Activated naive CD4-positive, alpha-beta T cell treated with anti-CD3 and anti-CD28 coated beads, Interleukin-2, amount 10 ng/mL, durations not matched to agents 7 days and 5 days (primary cell): ENCODE measurements around the gene EGFLAM.
A peak's percentile ranks its signal among the peaks of the same experiment; 100 is the strongest.

Experiments used
- CTCF ChIA-PET: fragments of 350-600 bp; sonication (Branson Sonifier 250); formaldehyde crosslinking; loops from one replicate; lab custom pipeline; 2021; ENCODE audit warnings: antibody characterized with exemption; lab: Charles Lee
- DNase-seq: peaks from one replicate; pipeline ENCODE4 v3.0.0-alpha.2; 2020
- H3K27ac Mint-ChIP-seq: one replicate; pipeline ENCODE4 v1.8.0; 2021; ENCODE audit warnings: mild to moderate bottlenecking, moderate library complexity, mixed read lengths
- H3K27me3 Mint-ChIP-seq: one replicate; pipeline ENCODE4 v1.8.0; 2021; ENCODE audit warnings: mild to moderate bottlenecking, mixed read lengths
- H3K36me3 Mint-ChIP-seq: one replicate; pipeline ENCODE4 v1.8.0; 2021; ENCODE audit warnings: mixed read lengths
- H3K4me1 Mint-ChIP-seq: one replicate; pipeline ENCODE4 v1.8.0; 2021; ENCODE audit warnings: mixed read lengths
- H3K4me3 Mint-ChIP-seq: one replicate; pipeline ENCODE4 v1.8.0; 2021; ENCODE audit warnings: mild to moderate bottlenecking, moderate library complexity, mixed read lengths
- H3K9me3 Mint-ChIP-seq: one replicate; pipeline ENCODE4 v1.8.0; 2021; ENCODE audit warnings: mixed read lengths

EGFLAM gene

DNA sequence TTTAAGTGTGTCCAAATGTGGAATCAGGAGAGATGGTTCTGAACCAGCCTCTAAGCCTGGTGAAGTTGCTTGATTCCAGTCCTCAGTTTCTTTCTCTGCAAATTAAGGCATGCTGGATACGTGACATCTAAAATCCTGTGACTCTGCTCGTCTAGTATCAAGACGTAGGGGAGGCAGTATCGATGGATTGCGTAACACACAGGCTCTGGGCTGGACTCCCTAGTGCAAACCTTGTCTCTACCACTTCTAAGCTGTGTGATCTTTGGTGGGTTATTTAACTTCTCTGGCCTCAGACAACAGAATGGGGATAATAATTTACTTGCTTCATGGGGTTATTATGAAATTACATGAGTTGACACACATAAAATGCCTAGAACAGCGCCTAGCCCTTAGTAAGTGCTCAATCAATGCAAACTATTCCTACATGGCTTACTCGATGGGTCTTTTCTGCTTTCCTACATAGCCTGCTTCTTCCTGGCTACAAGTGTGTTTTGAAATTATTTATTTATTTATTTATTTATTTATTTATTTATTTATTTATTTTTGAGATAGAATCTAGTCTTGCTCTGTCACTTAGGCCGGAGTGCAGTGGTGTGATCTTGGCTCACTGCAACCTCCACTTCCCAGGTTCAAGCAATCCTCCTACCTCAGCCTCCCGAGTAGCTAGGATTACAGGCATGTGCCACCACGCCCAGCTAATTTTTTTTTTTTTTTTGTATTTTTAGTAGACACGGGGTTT lies 102.1 kb downstream of the EGFLAM start:
- CTCF ChIA-PET = no interaction called here
- Mint-ChIP-seq H3K27me3 (peaks cover 6% of the 10 kb centered on the region), H3K4me1 (peaks cover 2% of the 10 kb centered on the region), H3K36me3 (no peaks in the 10 kb centered on the region), H3K4me3 (no peak overlapping the region), H3K27ac (no peak overlapping the region), H3K9me3 (no peaks in the 10 kb centered on the region)
- no peak for DNase-seq

DNA sequence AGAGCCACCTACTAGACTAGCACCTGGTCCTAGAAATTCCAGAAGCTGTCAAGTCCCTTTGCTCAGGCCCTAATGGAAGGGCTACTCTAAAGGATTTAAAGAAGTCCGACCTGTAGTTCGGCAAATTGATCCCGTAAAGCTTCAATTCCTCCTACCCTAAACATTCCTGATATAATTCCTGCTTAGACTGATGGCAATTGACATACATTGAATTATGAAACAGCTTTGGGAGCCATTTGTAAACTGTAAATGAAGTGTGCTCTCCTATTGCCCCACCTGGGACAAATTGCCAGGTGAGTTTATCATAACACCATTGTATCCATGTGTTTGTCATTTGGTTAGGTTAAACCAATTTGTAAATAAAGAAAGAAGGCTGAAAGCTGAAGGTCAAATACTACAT lies 104.4 kb downstream of the EGFLAM start:
- no peak overlapping the region for H3K27ac Mint-ChIP-seq
- no peaks in the 10 kb centered on the region for H3K36me3 Mint-ChIP-seq
- H3K4me1 Mint-ChIP-seq = peaks cover 9% of the 10 kb centered on the region
- DNase-seq = no peak
- CTCF ChIA-PET = no interaction called here
- no peak overlapping the region for H3K4me3 Mint-ChIP-seq
- peaks cover 11% of the 10 kb centered on the region for H3K27me3 Mint-ChIP-seq
- H3K9me3 Mint-ChIP-seq = no peaks in the 10 kb centered on the region

- no peaks in the 10 kb centered on the region for H3K36me3 Mint-ChIP-seq
- H3K27ac Mint-ChIP-seq = no peak overlapping the region
- no peaks in the 10 kb centered on the region for H3K9me3 Mint-ChIP-seq
- no peak overlapping the region for H3K4me3 Mint-ChIP-seq
- H3K27me3 Mint-ChIP-seq = peaks cover 11% of the 10 kb centered on the region
- DNase-seq = no peak
- H3K4me1 Mint-ChIP-seq = peaks cover 21% of the 10 kb centered on the region
- CTCF ChIA-PET = interaction anchor here (1.1 to 1.9 kb wide), 2 partner anchors 18 to 77 kb away, joined by 5 to 9 read pairs; no protein-coding TSS in a partner anchor
These were observed 106.5 kb downstream of the EGFLAM start for GRCh38 chr5:38364825-38365224.

DNA sequence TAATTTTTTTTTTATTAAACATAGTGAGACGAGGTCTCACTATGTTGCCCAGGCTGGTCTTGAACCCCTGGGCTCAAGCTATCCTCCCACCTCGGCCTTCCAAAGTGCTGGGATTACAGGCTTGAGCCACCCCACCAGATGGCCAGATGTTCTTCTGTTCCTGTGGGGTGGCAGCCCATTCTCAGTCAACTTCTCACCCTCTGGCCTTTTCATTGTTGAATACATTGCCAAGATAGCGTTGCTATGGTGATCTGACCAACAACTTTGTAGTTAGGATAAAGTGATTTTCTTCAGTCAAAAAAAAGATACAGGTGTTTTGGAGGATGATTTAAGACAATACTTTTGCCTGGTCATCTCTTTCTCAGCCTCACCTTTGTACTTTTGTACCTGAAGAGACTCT lies 109.1 kb downstream of the EGFLAM start:
- peaks cover 11% of the 10 kb centered on the region for H3K27me3 Mint-ChIP-seq
- no peak for DNase-seq
- H3K4me3 Mint-ChIP-seq = no peak overlapping the region
- no peaks in the 10 kb centered on the region for H3K36me3 Mint-ChIP-seq
- no peak overlapping the region for H3K27ac Mint-ChIP-seq
- H3K9me3 Mint-ChIP-seq = no peaks in the 10 kb centered on the region
- peaks cover 21% of the 10 kb centered on the region for H3K4me1 Mint-ChIP-seq
- CTCF ChIA-PET = no interaction called here

DNA sequence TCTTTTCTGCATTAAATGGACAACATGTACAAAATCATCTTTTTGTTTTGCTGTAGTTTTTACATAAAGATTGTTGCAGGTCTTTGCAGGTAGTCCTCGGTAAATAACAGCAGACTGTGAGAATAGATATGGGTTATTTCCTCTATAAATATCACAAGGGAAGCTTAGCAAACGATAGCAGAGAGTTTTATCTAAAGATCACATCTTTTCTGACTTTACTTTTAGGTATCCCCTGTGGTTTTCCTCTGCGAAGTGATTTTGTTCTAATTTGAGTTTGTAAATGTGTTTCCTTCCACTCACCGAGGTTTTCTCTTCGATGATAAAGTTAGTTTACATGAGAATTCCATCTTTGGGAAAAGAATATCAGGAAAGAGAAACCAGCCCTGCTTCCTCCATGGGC lies 109.6 kb downstream of the EGFLAM start:
- Mint-ChIP-seq H3K4me1 (peaks cover 21% of the 10 kb centered on the region), H3K4me3 (peak overlapping the region; percentile 49)

DNA sequence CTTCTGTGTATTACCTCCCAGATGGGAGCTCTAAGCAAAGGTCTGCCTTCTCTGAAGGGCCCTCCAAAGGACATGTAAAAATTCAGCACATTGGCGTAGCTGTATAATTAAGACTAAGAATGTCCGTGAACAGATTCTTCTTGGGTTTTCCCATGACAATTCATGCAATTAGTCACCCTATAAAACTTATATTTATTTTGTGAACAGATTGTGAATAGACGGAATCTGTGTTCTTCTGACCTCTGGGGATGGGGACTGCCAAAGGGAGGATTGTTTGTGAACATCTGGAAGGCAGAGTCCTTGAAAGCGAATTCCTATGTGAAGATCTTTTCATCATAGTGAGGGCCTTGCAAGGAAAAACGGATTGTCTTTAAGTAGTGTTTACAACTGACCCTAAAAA lies 111.3 kb downstream of the EGFLAM start:
- Mint-ChIP-seq H3K27ac (no peak overlapping the region), H3K36me3 (no peaks in the 10 kb centered on the region), H3K4me3 (no peak overlapping the region), H3K4me1 (peaks cover 22% of the 10 kb centered on the region), H3K27me3 (peaks cover 5% of the 10 kb centered on the region), H3K9me3 (no peaks in the 10 kb centered on the region)
- CTCF ChIA-PET = no interaction called here
- DNase-seq = no peak

More for the DNA sequence above, 109.6 kb downstream of the EGFLAM start:
- H3K27me3 Mint-ChIP-seq = peaks cover 11% of the 10 kb centered on the region
- DNase-seq = no peak
- CTCF ChIA-PET = no interaction called here
- no peaks in the 10 kb centered on the region for H3K36me3 Mint-ChIP-seq
- no peaks in the 10 kb centered on the region for H3K9me3 Mint-ChIP-seq
- no peak overlapping the region for H3K27ac Mint-ChIP-seq

- H3K27ac Mint-ChIP-seq = no peak overlapping the region
- peaks cover 5% of the 10 kb centered on the region for H3K27me3 Mint-ChIP-seq
- H3K36me3 Mint-ChIP-seq = no peaks in the 10 kb centered on the region
- CTCF ChIA-PET = interaction anchor here (1.9 kb wide), 1 partner anchor 13 kb away, joined by 7 read pairs; no protein-coding TSS in a partner anchor
- H3K9me3 Mint-ChIP-seq = no peaks in the 10 kb centered on the region
- no peak overlapping the region for H3K4me3 Mint-ChIP-seq
- no peak for DNase-seq
- H3K4me1 Mint-ChIP-seq = peaks cover 30% of the 10 kb centered on the region
These were observed 112.2 kb downstream of the EGFLAM start for GRCh38 chr5:38370358-38371100.

DNA sequence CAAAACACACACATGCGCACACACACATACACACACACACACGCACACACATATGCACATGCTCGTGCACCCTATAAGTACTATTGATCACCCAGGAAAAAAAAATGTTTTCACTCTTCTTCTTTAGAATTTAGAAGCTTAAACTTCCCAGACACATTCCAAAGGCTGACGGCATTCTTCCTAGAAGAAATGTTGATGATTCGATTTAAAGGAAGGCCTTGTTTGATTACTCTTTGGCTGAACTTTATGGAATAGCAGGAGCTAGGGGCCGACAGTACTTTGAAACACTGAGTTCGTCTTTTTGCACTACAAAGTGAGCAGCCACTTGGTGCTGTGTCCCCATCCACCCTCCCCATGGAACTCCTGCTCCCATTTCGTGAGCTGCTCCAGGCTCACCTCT lies 113.2 kb downstream of the EGFLAM start:
- CTCF ChIA-PET = interaction anchor here (1.9 kb wide), 1 partner anchor 11 kb away, joined by 7 read pairs; no protein-coding TSS in a partner anchor
- Mint-ChIP-seq H3K36me3 (no peaks in the 10 kb centered on the region), H3K9me3 (no peaks in the 10 kb centered on the region), H3K27me3 (peaks cover 5% of the 10 kb centered on the region), H3K27ac (no peak overlapping the region), H3K4me3 (no peak overlapping the region), H3K4me1 (peaks cover 41% of the 10 kb centered on the region)
- DNase-seq = no peak

DNA sequence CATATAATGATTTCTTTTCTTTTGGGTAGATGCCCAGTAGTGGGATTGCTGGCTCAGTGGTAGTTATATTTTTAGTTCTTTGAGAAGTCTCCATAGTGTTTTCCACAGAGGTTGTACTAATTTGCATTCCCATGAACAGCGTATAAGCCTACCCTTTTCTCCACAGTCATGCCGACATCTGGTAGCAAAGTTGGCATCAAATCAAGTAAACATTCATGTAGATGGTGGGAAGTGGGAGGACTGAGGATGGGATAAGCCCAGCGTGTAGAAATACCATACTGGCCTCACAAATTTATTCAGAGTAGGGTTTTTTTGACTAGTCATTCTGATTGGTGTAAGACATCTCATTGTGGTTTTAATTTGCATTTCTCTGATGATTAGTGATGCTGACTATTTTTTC lies 115.4 kb downstream of the EGFLAM start:
- Mint-ChIP-seq H3K4me1 (peaks cover 43% of the 10 kb centered on the region), H3K27me3 (peaks cover 7% of the 10 kb centered on the region), H3K9me3 (no peaks in the 10 kb centered on the region), H3K27ac (no peak overlapping the region), H3K36me3 (no peaks in the 10 kb centered on the region), H3K4me3 (no peak overlapping the region)
- CTCF ChIA-PET = no interaction called here
- DNase-seq = no peak

- peaks cover 16% of the 10 kb centered on the region for H3K27me3 Mint-ChIP-seq
- peaks cover 50% of the 10 kb centered on the region for H3K4me1 Mint-ChIP-seq
- DNase-seq = no peak
- CTCF ChIA-PET = interaction anchor here (1.0 to 1.1 kb wide), 2 partner anchors 8 to 66 kb away, joined by 3 read pairs; no protein-coding TSS in a partner anchor
- peak overlapping the region; percentile 40 for H3K27ac Mint-ChIP-seq
- H3K9me3 Mint-ChIP-seq = no peaks in the 10 kb centered on the region
- no peaks in the 10 kb centered on the region for H3K36me3 Mint-ChIP-seq
- H3K4me3 Mint-ChIP-seq = no peak overlapping the region
These were observed 117.1 kb downstream of the EGFLAM start for GRCh38 chr5:38375423-38375822.

- Mint-ChIP-seq H3K9me3 (no peaks in the 10 kb centered on the region), H3K36me3 (no peaks in the 10 kb centered on the region), H3K4me1 (peaks cover 50% of the 10 kb centered on the region), H3K4me3 (no peak overlapping the region), H3K27me3 (peaks cover 16% of the 10 kb centered on the region), H3K27ac (peak overlapping the region; percentile 46)
- CTCF ChIA-PET = no interaction called here
- DNase-seq = peak; percentile 35
These were observed 118.0 kb downstream of the EGFLAM start for GRCh38 chr5:38376404-38376803.

DNA sequence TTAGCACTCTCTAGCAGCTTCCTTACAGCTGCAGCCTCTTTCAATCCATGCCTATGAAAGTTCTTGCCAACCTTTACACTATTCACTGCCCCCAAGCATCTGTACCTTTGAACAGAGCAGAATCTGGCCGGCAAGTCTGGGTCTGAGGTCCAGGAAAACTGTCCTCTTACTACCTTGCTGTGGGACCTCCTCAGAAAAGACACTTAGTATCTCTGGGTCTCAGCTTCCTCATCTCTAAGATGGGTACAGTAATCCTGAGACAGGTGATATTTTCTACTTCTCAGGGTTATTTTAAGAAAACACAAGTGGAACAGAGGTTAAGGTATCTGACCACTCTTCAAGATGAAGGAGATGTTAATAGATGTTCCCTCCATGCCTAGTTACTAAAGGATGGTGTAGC lies 120.2 kb downstream of the EGFLAM start:
- CTCF ChIA-PET = interaction anchor here (2.5 kb wide), 1 partner anchor 63 kb away, joined by 8 read pairs; no protein-coding TSS in a partner anchor
- H3K27ac Mint-ChIP-seq = no peak overlapping the region
- DNase-seq = no peak
- no peaks in the 10 kb centered on the region for H3K36me3 Mint-ChIP-seq
- peaks cover 25% of the 10 kb centered on the region for H3K27me3 Mint-ChIP-seq
- no peak overlapping the region for H3K4me3 Mint-ChIP-seq
- peaks cover 52% of the 10 kb centered on the region for H3K4me1 Mint-ChIP-seq
- H3K9me3 Mint-ChIP-seq = no peaks in the 10 kb centered on the region

DNA sequence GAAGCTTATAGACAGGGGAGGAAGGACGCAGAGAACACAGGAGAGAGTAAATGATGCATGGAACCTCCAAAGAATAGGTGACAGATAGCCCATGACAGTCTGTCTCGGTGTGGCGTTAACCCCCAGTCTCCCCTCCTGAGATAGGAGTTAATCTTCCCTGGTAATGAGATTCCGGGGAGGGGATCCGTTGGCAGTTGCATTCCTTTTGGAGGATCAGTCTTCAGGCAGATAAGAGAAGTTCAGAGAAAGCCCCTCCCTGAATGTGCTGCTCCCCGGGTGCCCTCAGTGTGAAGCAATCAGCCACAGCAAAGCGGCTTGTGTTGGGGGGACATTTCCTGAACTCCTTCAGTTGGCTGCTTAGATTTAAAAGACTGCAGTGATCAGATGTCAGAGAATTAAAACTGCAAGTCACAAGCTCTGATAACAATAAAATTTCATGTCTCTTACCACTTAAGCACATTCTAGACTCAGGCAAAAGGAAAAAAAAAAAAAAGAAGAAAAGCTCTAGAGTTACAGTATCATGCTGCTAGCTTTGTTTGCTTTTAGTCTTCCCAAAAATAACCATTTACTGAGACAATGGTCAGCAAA lies 121.1 kb downstream of the EGFLAM start:
- Mint-ChIP-seq H3K27me3 (peaks cover 28% of the 10 kb centered on the region), H3K36me3 (no peaks in the 10 kb centered on the region), H3K9me3 (no peaks in the 10 kb centered on the region), H3K27ac (no peak overlapping the region), H3K4me3 (no peak overlapping the region), H3K4me1 (peaks cover 52% of the 10 kb centered on the region)
- DNase-seq = no peak
- CTCF ChIA-PET = interaction anchor here (2.5 kb wide), 1 partner anchor 62 kb away, joined by 8 read pairs; no protein-coding TSS in a partner anchor

DNA sequence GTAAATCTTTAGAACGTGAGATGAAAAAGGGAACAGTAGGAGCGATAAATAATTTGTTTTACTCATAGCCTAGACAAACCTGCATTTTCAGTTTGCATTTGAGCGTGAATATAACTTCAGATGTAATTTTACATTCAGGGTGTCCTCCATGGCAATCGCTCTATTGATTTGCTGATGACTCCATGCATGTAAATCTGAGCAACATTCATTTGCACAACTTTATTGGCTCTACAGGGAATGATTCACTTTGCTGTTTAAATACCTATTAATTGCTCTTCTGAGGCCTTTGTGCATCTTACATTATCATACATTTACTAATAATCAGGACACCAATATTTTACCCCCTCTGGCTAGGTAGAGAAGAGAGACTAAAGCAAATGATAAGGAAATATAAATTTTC lies 122.2 kb downstream of the EGFLAM start:
- Mint-ChIP-seq H3K27ac (no peak overlapping the region), H3K4me3 (no peak overlapping the region), H3K9me3 (no peaks in the 10 kb centered on the region), H3K27me3 (peaks cover 28% of the 10 kb centered on the region), H3K4me1 (peaks cover 43% of the 10 kb centered on the region), H3K36me3 (no peaks in the 10 kb centered on the region)
- no peak for DNase-seq
- CTCF ChIA-PET = interaction anchor here (2.5 kb wide), 1 partner anchor 61 kb away, joined by 8 read pairs; no protein-coding TSS in a partner anchor
